Liver (tissue), 9 donors: ENCODE measurements around the gene MTHFSD. TPM values are rescaled to one million over a fixed set of nuclear protein-coding genes. Genes with fewer than 3 reads are reported as not detected.

Experiments used
- DNase-seq: peaks from one replicate; pipeline ENCODE4 v3.0.0-alpha.2; 2017; ENCODE audit warnings: low spot score
- H3K27ac ChIP-seq, 2 donors: one replicate each; pipeline ENCODE4 v1.7.0; 2013; ENCODE audit warnings: inconsistent platforms in 2 of 2, low read length in 2 of 2, control low read depth in 1 of 2, low read depth in 1 of 2, mild to moderate bottlenecking in 1 of 2
- H3K27me3 ChIP-seq, 4 donors: one replicate each; pipeline versions ENCODE4 v1.6.1 to v1.7.0; 2013; ENCODE audit warnings: low read length in 3 of 4, inconsistent platforms in 1 of 4, mild to moderate bottlenecking in 1 of 4, moderate library complexity in 1 of 4; ENCODE audit not compliant: control insufficient read depth in 4 of 4, insufficient read depth in 4 of 4
- H3K36me3 ChIP-seq, 4 donors: one replicate each; pipeline versions ENCODE4 v1.6.1 to v1.7.0; 2013; ENCODE audit warnings: low read length in 3 of 4, mild to moderate bottlenecking in 3 of 4, low read depth in 1 of 4, moderate library complexity in 1 of 4; ENCODE audit not compliant: control insufficient read depth in 4 of 4, insufficient read depth in 3 of 4
- H3K4me1 ChIP-seq, 4 donors: one replicate each; pipeline versions ENCODE4 v1.6.1 to v1.7.0; 2013; ENCODE audit warnings: low read length in 3 of 4, mild to moderate bottlenecking in 3 of 4, moderate library complexity in 1 of 4; ENCODE audit not compliant: control insufficient read depth in 4 of 4, insufficient read depth in 4 of 4
- H3K4me3 ChIP-seq, 3 donors: one replicate each; pipeline versions ENCODE4 v1.6.1 to v1.7.0; 2013; ENCODE audit warnings: low read length in 3 of 3, control low read depth in 1 of 3, low read depth in 1 of 3, mild to moderate bottlenecking in 1 of 3
- H3K9ac ChIP-seq, 2 donors: one replicate each; pipeline ENCODE4 v1.7.0; 2013; ENCODE audit warnings: low read length in 2 of 2, mild to moderate bottlenecking in 2 of 2, moderate library complexity in 2 of 2, control low read depth in 1 of 2, low read depth in 1 of 2
- H3K9me3 ChIP-seq, 4 donors: one replicate each; pipeline versions ENCODE4 v1.6.1 to v1.7.0; 2013; ENCODE audit warnings: low read length in 3 of 4; ENCODE audit not compliant: control insufficient read depth in 4 of 4
- HNF4A ChIP-seq, 2 donors: conservative IDR thresholded peaks; 2 replicates each; pipeline ENCODE4 v1.6.1; 2016; ENCODE audit warnings: antibody characterized with exemption in 2 of 2, mild to moderate bottlenecking in 2 of 2
- HNF4G ChIP-seq: IDR thresholded peaks from 2 replicates; pipeline ENCODE4 v1.6.1; 2016; ENCODE audit warnings: antibody characterized with exemption
- JUND ChIP-seq, 2 donors: IDR thresholded peaks; 2 replicates each; pipeline ENCODE4 v1.6.1; 2016; ENCODE audit warnings: antibody characterized with exemption in 2 of 2
- NR2F2 ChIP-seq: IDR thresholded peaks from 2 replicates; pipeline ENCODE4 v1.6.1; 2016; ENCODE audit warnings: antibody characterized with exemption
- RXRA ChIP-seq, 2 donors: IDR thresholded peaks; 2 replicates each; pipeline ENCODE4 v1.6.1; 2017 to 2018; ENCODE audit warnings: antibody characterized with exemption in 2 of 2, mild to moderate bottlenecking in 1 of 2
- SP1 ChIP-seq: IDR thresholded peaks from 2 replicates; pipeline ENCODE4 v1.6.1; 2018; ENCODE audit warnings: antibody characterized with exemption, mild to moderate bottlenecking
- YY1 ChIP-seq: IDR thresholded peaks from 2 replicates; pipeline ENCODE4 v1.6.1; 2016; ENCODE audit warnings: antibody characterized with exemption, mild to moderate bottlenecking
- WGBS: extraction: QIAGEN DNeasy Blood & Tissue Kit; methylation state at CpG from one replicate; pipeline ENCODE4 v1.1.7; 2013; 5-methylcytosine and 5-hydroxymethylcytosine counted together
- polyA plus RNA-seq, 2 donors: library from polyadenylated mRNA; stranded (reverse) in 1 of 2; unstranded in 1 of 2; fragments of 200-250 nt in 1 of 2; fragments of >200 nt in 1 of 2; fragmentation: Nextera tagmentation in 1 of 2; extraction: Ambion mirVana in 1 of 2; gene quantifications; one replicate each; pipeline versions ENCODE4 v1.2.1 to v1.2.3, GENCODE V29; 2013 to 2015
- total RNA-seq, 2 donors: library from RNA; depleted of rRNA; stranded (reverse); fragments of >200 nt; gene quantifications; one replicate each; pipeline ENCODE4 v1.2.3, GENCODE V29; 2014
- TF ChIP-seq, protein P1 (sequence below): IDR thresholded peaks from 2 replicates; pipeline ENCODE4 v1.6.1; 2016; ENCODE audit warnings: antibody characterized with exemption
- TF ChIP-seq, protein P2 (sequence below): fragments of 150-350 bp; IDR thresholded peaks from 2 replicates; pipeline ENCODE4 v1.5.1; 2017; ENCODE audit warnings: improper control_type of control experiment, low read depth, low read length; ENCODE audit not compliant: missing input control
- TF ChIP-seq, protein P3 (sequence below): IDR thresholded peaks from 2 replicates; pipeline ENCODE4 v1.6.1; 2016; ENCODE audit warnings: antibody characterized with exemption, mild to moderate bottlenecking
- TF ChIP-seq, protein P4 (sequence below): IDR thresholded peaks from 2 replicates; pipeline ENCODE4 v1.6.1; 2016; ENCODE audit warnings: antibody characterized with exemption
- donor health status: healthy.
- donor health status: healthy.
- donor health status: healthy.
- donor health status: healthy.
- donor health status: healthy.

MTHFSD gene
- total and polyA plus RNA-seq, 4 donors = 4.6 to 8.1 (median 6.5) TPM

DNA sequence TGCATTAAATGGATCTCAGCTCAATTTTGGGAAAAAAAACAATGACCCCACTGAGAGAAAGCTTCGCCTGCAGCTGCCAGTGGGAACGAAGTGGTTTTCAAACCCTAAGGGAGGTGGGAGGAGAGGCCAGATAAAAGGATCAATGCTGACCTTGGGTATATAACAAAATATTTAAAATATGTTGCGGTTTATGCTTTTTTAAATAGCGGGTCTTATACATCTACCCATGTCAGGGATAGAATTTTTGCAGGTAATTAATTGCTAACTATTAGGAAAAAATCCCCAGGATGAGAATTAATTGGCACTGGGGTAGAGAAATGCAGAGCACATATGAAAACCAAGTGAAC lies 55.6 kb downstream of the MTHFSD start:
- Histone ChIP-seq H3K4me3 (no peak overlapping the region), H3K36me3 (no peaks in the 10 kb centered on the region), H3K4me1 (peaks cover 0 to 10% (median 6%) of the 10 kb centered on the region in 4 donors), H3K27ac (no peak overlapping the region), H3K27me3 (peaks cover 14 to 36% (median 33%) of the 10 kb centered on the region in 4 donors), H3K9me3 (no peaks in the 10 kb centered on the region), H3K9ac (no peak overlapping the region)
- TF ChIP-seq, protein P1, sequence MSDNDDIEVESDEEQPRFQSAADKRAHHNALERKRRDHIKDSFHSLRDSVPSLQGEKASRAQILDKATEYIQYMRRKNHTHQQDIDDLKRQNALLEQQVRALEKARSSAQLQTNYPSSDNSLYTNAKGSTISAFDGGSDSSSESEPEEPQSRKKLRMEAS = no peak
- no peak for DNase-seq
- WGBS = 17% methylated on average over 4 of the region's 4 CpGs

DNA sequence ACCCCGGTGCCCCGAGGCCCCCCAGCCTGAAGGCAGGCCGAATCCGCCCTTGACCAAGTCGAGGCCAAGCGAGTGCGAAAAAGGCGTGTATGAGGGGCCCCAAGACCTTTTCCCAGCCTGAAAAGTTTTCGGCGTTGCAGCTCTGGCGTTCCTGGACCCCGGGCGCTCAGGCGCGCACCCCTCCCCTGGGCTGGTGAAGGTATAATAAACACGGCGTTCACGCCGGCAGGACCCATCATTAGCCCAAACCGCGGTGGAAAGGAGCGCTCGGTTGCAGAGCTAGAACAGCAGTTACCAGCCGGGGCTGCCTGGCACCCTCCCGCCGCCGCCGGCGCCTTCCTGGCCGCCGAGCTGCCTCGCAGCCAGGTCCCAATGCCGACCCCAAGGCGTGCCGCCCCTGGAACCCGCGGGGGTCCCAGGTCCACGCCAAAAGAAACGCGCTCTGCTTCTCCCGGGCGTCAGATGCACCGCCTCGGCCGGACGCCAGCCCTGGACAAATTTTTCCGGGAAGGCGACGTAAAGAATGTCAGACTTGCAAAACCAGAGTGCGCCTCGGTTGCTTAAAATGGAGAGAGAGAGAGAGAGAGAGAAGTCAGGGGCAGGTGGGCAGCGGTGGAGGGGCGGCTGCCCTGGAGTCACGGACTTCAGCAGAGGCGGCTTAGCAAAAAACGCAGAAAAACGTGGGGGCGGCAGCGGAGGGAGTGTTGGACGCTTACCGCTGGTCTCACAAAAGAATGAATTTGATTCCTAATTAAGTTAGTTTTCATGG lies 56.2 kb downstream of the MTHFSD start:
- TF ChIP-seq, protein P2, sequence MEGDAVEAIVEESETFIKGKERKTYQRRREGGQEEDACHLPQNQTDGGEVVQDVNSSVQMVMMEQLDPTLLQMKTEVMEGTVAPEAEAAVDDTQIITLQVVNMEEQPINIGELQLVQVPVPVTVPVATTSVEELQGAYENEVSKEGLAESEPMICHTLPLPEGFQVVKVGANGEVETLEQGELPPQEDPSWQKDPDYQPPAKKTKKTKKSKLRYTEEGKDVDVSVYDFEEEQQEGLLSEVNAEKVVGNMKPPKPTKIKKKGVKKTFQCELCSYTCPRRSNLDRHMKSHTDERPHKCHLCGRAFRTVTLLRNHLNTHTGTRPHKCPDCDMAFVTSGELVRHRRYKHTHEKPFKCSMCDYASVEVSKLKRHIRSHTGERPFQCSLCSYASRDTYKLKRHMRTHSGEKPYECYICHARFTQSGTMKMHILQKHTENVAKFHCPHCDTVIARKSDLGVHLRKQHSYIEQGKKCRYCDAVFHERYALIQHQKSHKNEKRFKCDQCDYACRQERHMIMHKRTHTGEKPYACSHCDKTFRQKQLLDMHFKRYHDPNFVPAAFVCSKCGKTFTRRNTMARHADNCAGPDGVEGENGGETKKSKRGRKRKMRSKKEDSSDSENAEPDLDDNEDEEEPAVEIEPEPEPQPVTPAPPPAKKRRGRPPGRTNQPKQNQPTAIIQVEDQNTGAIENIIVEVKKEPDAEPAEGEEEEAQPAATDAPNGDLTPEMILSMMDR = no peak
- TF ChIP-seq HNF4A (conservative IDR thresholded peaks at IDR 0.05) = no peak
- TF ChIP-seq SP1 = no peak
- no peak for TF ChIP-seq HNF4G
- no peak for TF ChIP-seq YY1
- TF ChIP-seq, protein P3, sequence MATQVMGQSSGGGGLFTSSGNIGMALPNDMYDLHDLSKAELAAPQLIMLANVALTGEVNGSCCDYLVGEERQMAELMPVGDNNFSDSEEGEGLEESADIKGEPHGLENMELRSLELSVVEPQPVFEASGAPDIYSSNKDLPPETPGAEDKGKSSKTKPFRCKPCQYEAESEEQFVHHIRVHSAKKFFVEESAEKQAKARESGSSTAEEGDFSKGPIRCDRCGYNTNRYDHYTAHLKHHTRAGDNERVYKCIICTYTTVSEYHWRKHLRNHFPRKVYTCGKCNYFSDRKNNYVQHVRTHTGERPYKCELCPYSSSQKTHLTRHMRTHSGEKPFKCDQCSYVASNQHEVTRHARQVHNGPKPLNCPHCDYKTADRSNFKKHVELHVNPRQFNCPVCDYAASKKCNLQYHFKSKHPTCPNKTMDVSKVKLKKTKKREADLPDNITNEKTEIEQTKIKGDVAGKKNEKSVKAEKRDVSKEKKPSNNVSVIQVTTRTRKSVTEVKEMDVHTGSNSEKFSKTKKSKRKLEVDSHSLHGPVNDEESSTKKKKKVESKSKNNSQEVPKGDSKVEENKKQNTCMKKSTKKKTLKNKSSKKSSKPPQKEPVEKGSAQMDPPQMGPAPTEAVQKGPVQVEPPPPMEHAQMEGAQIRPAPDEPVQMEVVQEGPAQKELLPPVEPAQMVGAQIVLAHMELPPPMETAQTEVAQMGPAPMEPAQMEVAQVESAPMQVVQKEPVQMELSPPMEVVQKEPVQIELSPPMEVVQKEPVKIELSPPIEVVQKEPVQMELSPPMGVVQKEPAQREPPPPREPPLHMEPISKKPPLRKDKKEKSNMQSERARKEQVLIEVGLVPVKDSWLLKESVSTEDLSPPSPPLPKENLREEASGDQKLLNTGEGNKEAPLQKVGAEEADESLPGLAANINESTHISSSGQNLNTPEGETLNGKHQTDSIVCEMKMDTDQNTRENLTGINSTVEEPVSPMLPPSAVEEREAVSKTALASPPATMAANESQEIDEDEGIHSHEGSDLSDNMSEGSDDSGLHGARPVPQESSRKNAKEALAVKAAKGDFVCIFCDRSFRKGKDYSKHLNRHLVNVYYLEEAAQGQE = no peak
- no peak for TF ChIP-seq NR2F2
- TF ChIP-seq, protein P1 = no peak
- TF ChIP-seq, protein P4, sequence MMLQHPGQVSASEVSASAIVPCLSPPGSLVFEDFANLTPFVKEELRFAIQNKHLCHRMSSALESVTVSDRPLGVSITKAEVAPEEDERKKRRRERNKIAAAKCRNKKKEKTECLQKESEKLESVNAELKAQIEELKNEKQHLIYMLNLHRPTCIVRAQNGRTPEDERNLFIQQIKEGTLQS = no peak
- no peak for TF ChIP-seq JUND (IDR thresholded peaks at IDR 0.05)
- no peak for TF ChIP-seq RXRA (IDR thresholded peaks at IDR 0.05)
- Histone ChIP-seq H3K9ac (no peak overlapping the region), H3K27ac (no peak overlapping the region), H3K36me3 (no peaks in the 10 kb centered on the region), H3K4me1 (peaks cover 0 to 10% (median 6%) of the 10 kb centered on the region in 4 donors), H3K9me3 (no peaks in the 10 kb centered on the region), H3K4me3 (no peak overlapping the region), H3K27me3 (peaks cover 14 to 40% (median 31%) of the 10 kb centered on the region in 4 donors)
- no peak for DNase-seq
- 8% methylated on average over 61 of the region's 61 CpGs for WGBS
